Activated CD4-positive, alpha-beta T cell treated with anti-CD3 and anti-CD28 coated beads, Interleukin-2, amount 10 ng/mL, durations not matched to agents 24 days and 14 days (primary cell): ENCODE results near the gene MYH7. TPM values are rescaled to one million over a fixed set of nuclear protein-coding genes. Genes with fewer than 3 reads are reported as not detected.
"Not testable (repeated sequence)": the region's sequence is repeated elsewhere in the genome, so short reads cannot be mapped to it uniquely, and the experiment has no call there.

Experiments used
- DNase-seq: peaks from one replicate; pipeline ENCODE4 v3.0.0; 2022
- H3K27ac Mint-ChIP-seq: one replicate; pipeline ENCODE4 v1.8.0; 2022; ENCODE audit warnings: mild to moderate bottlenecking, mixed read lengths
- H3K27me3 Mint-ChIP-seq: one replicate; pipeline ENCODE4 v1.8.0; 2022; ENCODE audit warnings: mixed read lengths
- H3K36me3 Mint-ChIP-seq: one replicate; pipeline ENCODE4 v1.8.0; 2022; ENCODE audit warnings: low read depth, mild to moderate bottlenecking, mixed read lengths
- H3K4me1 Mint-ChIP-seq: one replicate; pipeline ENCODE4 v1.8.0; 2021; ENCODE audit warnings: mixed read lengths
- H3K4me3 Mint-ChIP-seq: one replicate; pipeline ENCODE4 v1.8.0; 2022; ENCODE audit warnings: mild to moderate bottlenecking, moderate library complexity, mixed read lengths
- H3K9me3 Mint-ChIP-seq: one replicate; pipeline ENCODE4 v1.8.0; 2021; ENCODE audit warnings: mixed read lengths
- intact Hi-C: fragments of 100-400 bp; cut with micrococcal nuclease; formaldehyde crosslinking; loops from one replicate; pipeline ENCODE4 v1.15.1; 2023
- total RNA-seq: library from RNA; stranded (reverse); gene quantifications from 2 replicates; pipeline ENCODE4 v1.2.3, GENCODE V29; 2022

MYH7 gene
- total RNA-seq, 1 donor from 2014 or later, result not detected

- H3K9me3 Mint-ChIP-seq, result no peaks in the 10 kb centered on the region
- no peak for DNase-seq
- H3K4me3 Mint-ChIP-seq, result no peak overlapping the region
- no peak overlapping the region for H3K27ac Mint-ChIP-seq
- H3K36me3 Mint-ChIP-seq, result no peaks in the 10 kb centered on the region
- H3K4me1 Mint-ChIP-seq, result no peaks in the 10 kb centered on the region
- peaks cover 2% of the 10 kb centered on the region for H3K27me3 Mint-ChIP-seq
- intact Hi-C loops, result no loop called here
These were observed 32.9 kb downstream of the MYH7 start for GRCh38 chr14:23402296-23403138.

DNA sequence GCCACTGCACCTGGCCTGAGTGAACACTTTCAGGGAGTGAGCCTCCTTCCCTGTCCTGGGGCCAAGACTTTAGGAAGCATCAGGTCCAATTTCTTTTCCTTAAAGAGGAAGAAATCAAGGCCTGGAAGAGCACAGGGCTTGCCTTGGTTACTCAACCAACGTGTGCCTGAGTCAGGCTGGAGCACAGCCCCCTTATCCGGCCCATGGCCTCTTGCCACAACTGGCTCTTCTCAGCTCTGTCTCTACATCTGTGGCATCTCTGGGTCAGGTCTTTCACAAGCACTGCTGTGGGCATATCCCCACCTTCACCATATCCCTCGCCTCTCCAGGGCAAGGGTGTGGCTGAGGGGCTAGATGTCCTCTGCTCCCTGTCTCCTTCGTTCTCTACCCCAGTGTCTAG is 34.2 kb downstream of the MYH7 start:
- Mint-ChIP-seq H3K4me1 (no peaks in the 10 kb centered on the region), H3K4me3 (no peak overlapping the region), H3K36me3 (no peaks in the 10 kb centered on the region), H3K9me3 (no peaks in the 10 kb centered on the region), H3K27me3 (peaks cover 2% of the 10 kb centered on the region), H3K27ac (no peak overlapping the region)
- intact Hi-C loops, result no loop called here
- DNase-seq, result no peak

DNA sequence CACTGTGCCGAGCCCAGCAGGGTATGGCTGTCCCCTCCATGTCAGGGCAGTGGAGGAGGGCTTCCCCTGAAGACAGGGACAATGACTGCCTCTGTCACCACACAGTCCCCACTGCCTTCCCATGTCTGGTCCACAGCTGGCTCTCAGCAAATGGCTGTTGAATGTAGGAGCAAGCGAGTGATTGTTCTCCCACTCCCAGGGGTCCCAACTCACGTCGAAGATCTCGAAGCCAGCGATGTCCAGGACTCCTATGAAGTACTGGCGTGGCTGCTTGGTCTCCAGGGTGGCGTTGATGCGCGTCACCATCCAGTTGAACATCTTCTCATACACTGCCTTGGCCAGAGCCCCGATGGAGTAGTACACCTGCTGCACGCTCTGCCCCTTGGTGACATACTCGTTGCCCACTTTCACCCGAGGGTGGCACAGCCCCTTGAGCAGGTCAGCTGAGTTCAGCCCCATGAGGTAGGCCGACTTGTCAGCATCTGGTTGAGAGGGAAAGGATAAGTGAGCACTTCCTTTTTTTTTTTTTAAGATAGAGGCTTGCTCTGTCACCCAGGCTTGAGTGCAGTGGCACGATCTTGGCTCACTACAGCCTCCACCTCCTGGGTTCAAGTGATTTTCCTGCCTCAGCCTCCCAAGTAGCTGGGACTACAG is 34.8 kb downstream of the MYH7 start:
- H3K4me3 Mint-ChIP-seq, H3K27ac Mint-ChIP-seq, H3K36me3 Mint-ChIP-seq, DNase-seq, intact Hi-C loops, H3K4me1 Mint-ChIP-seq, H3K9me3 Mint-ChIP-seq, H3K27me3 Mint-ChIP-seq: not testable (repeated sequence)

DNA sequence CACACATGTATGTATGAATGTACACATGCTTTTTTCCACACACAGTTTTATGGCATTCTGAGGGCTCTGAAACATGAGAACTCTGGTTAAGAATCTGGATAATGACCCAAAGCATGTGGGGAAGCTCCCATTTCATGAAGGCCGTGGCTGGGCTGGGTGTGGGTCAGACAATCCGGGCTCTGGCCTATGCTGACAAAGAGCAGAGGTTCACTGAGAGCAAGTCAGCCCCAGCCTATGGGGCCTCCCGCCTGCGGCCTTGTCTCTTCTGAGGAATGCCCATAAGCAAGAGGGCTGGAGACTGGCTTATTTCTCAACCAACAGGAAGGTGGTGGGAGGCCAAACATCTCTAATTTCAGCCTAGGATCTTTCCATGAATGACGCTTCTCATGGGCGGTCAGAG is 35.9 kb downstream of the MYH7 start:
- Mint-ChIP-seq H3K9me3 (no peaks in the 10 kb centered on the region), H3K36me3 (no peaks in the 10 kb centered on the region), H3K27ac (no peak overlapping the region), H3K4me1 (no peaks in the 10 kb centered on the region), H3K27me3 (peaks cover 2% of the 10 kb centered on the region), H3K4me3 (no peak overlapping the region)
- no peak for DNase-seq
- intact Hi-C loops, result no loop called here

GRCh38 chr14:23399136-23399535 is 36.3 kb downstream of the MYH7 start:
- Mint-ChIP-seq H3K4me1 (no peaks in the 10 kb centered on the region), H3K9me3 (no peaks in the 10 kb centered on the region), H3K27me3 (peaks cover 2% of the 10 kb centered on the region), H3K27ac (no peak overlapping the region), H3K4me3 (no peak overlapping the region), H3K36me3 (no peaks in the 10 kb centered on the region)
- intact Hi-C loops, result no loop called here
- DNase-seq, result no peak

DNA sequence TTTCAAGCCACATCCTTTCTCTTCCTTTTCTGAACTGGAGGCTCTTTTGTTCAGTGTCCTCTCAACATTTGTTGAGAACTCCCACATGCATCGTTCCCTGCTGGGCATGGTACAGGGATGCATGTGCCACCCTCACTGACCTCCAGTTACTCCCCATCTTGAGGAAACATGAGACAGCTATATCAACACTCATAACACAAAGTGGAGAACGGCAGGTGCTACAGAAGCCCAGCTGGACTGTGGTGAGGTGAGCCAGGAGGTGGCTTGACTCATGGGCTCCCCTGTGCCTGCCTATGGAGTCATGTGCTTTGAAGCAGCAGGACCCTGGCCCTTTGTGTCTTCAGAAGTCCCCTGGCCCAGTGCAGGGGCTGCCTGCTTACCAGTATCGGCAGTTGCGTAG is 37.1 kb downstream of the MYH7 start:
- Mint-ChIP-seq H3K27ac (no peak overlapping the region), H3K9me3 (no peaks in the 10 kb centered on the region), H3K36me3 (no peaks in the 10 kb centered on the region), H3K4me1 (no peaks in the 10 kb centered on the region), H3K4me3 (no peak overlapping the region), H3K27me3 (peaks cover 2% of the 10 kb centered on the region)
- DNase-seq, result no peak
- intact Hi-C loops, result no loop called here

- Mint-ChIP-seq H3K27me3 (peaks cover 2% of the 10 kb centered on the region), H3K4me1 (no peaks in the 10 kb centered on the region), H3K9me3 (no peaks in the 10 kb centered on the region), H3K27ac (no peak overlapping the region), H3K4me3 (no peak overlapping the region), H3K36me3 (no peaks in the 10 kb centered on the region)
- no peak for DNase-seq
- intact Hi-C loops, result no loop called here
These were observed 38.6 kb downstream of the MYH7 start for GRCh38 chr14:23396781-23397407.

DNA sequence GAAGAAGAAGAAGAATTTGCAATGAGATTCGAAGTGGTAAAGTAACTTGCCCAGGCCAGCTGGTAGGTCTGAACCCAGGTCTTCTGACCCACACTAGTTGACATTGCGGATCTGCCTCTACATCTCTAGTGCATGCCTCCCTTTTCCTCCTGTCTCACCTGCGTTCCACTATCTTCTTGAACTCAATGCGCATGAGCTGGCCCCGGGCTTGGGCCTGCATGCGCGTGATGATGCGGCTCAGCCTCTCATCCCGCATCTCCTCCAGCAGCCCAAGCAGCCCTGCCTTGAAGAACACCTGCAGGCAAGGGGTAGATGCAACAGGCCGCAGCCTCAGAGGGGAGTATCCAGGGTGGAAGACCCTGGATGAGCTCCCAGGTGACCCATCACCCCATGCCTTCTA is 39.3 kb downstream of the MYH7 start:
- Mint-ChIP-seq H3K27ac (no peak overlapping the region), H3K9me3 (no peaks in the 10 kb centered on the region), H3K4me3 (no peak overlapping the region), H3K36me3 (no peaks in the 10 kb centered on the region), H3K27me3 (peaks cover 2% of the 10 kb centered on the region), H3K4me1 (no peaks in the 10 kb centered on the region)
- intact Hi-C loops, result no loop called here
- DNase-seq, result no peak

- Mint-ChIP-seq H3K27ac (no peak overlapping the region), H3K9me3 (no peaks in the 10 kb centered on the region), H3K4me1 (no peaks in the 10 kb centered on the region), H3K36me3 (no peaks in the 10 kb centered on the region), H3K4me3 (no peak overlapping the region), H3K27me3 (peaks cover 2% of the 10 kb centered on the region)
- intact Hi-C loops, result no loop called here
- no peak for DNase-seq
These were observed 42.8 kb downstream of the MYH7 start for GRCh38 chr14:23392613-23393012.

DNA sequence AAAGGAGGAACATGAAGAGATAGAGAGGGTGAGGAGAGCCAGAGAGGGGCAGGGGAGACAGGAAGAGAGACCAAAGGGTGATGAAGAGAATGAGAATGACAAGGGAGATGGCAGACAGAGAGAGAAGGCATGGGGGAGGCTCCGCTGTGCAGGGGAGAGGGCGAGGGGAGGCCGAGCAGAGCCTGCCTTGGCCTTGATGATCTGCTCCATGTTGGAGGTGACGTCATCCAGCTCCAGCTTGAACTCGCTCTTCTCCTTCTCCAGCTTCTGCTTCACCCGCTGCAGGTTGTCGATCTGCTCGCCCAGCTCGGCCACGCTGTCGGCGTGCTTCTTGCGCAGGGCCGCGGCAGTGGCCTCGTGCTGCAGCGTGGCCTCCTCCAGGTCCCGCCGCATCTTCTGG is 45.6 kb downstream of the MYH7 start:
- intact Hi-C loops, H3K27me3 Mint-ChIP-seq, H3K4me3 Mint-ChIP-seq, H3K4me1 Mint-ChIP-seq, H3K9me3 Mint-ChIP-seq, DNase-seq, H3K27ac Mint-ChIP-seq, H3K36me3 Mint-ChIP-seq: not testable (repeated sequence)

DNA sequence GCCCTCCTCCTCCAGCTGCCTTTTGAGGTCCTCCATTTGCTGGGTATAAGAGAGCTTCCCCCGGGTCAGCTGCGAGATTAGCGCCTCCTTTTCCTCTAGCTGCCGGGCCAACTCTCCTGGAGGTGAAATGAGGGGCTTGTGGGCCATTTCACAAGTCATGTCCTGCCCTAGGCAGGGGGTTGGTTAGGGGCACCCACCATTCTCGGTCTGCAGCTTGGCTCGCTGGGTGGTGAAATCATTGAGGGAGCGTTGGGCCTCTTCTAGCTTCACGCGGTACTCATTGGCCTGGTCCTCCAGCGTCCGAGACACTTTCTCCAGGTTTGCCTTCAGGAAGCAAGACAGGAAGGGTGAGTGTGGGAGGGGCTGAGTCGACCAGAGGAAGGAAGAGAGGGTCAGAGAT is 46.1 kb downstream of the MYH7 start:
- no peaks in the 10 kb centered on the region for H3K36me3 Mint-ChIP-seq
- no peak overlapping the region for H3K27ac Mint-ChIP-seq
- DNase-seq, result no peak
- H3K4me1 Mint-ChIP-seq, result no peaks in the 10 kb centered on the region
- H3K4me3 Mint-ChIP-seq, result no peak overlapping the region
- H3K27me3 Mint-ChIP-seq, result peaks cover 3% of the 10 kb centered on the region
- no peaks in the 10 kb centered on the region for H3K9me3 Mint-ChIP-seq
- intact Hi-C loops, result no loop called here

DNA sequence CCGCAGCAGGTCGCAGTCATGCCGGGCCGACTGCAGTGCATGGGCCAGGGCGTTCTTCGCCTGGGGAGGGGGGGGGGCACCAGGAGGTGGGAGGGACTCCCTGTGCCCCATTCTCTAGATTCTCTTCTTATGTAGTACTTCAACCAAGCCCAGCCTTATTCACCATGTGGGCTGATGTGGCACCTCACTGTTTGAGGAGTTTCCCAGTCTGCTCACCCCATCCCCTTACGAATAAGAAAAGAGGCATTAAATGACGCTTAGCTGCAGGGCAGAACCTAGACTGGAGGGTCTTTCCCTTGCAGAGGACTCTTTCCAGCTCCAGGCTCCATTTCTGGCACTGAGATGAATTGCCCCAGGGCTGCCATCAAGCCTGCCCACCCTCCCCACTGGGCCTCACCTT is 46.5 kb downstream of the MYH7 start:
- Mint-ChIP-seq H3K27ac (no peak overlapping the region), H3K4me3 (no peak overlapping the region), H3K36me3 (no peaks in the 10 kb centered on the region), H3K27me3 (peaks cover 4% of the 10 kb centered on the region), H3K9me3 (no peaks in the 10 kb centered on the region), H3K4me1 (no peaks in the 10 kb centered on the region)
- intact Hi-C loops, result no loop called here
- no peak for DNase-seq

- no peaks in the 10 kb centered on the region for H3K36me3 Mint-ChIP-seq
- DNase-seq, result no peak
- intact Hi-C loops, result no loop called here
- H3K4me1 Mint-ChIP-seq, result no peaks in the 10 kb centered on the region
- H3K9me3 Mint-ChIP-seq, result no peaks in the 10 kb centered on the region
- H3K27ac Mint-ChIP-seq, result no peak overlapping the region
- H3K27me3 Mint-ChIP-seq, result peaks cover 3% of the 10 kb centered on the region
- no peak overlapping the region for H3K4me3 Mint-ChIP-seq
These were observed 47.3 kb downstream of the MYH7 start for GRCh38 chr14:23387916-23388882.
